ENCODE measurements around the gene RBMS3. TPM values are rescaled to one million over a fixed set of nuclear protein-coding genes. Genes with fewer than 3 reads are reported as not detected.

Gene RBMS3
- total RNA-seq, 2 donors from 2014 or later: 27.3 to 51.4 TPM

DNA sequence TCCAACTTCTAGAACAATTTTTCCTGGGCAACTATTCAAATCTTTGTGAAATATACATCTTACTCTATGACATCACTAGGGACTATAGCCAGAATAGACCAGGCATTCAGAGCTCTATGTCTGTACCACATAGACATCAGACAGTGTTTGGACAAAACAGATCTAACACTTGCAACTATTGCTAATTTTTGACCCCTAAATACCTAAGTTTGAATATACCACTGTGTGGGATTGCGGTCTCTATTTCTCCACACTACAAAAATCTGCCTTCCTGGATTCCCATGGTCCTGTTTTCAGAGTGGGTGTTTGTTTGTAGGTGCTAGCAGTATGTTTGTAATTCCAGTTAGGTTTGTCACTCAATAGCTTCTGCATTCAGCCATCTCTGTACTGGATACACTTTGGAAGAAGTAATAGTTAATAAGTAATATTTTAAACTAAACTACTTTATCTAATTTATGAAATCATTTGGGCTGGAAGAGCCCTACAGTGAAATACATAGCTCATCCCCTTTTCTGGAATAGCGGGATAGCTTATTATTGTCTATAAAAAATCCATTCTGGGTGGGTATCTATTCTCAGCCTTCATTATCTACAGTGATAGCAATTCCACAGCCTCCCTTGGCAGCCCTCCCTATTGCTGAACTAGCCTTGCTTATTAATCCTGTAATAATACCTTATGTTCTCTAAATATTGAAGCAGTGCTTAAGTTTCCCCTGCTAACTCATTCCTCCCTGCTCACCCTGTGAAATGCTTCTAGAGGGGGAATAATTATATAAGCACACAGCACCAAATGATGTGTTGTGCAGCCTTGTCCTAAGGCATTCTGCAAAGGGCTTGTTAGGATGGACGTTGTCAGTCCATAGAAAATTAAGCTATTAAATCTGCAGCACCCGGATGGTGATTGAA lies 49.4 kb downstream of the RBMS3 start:
- H3K4me3 ChIP-seq: no peak overlapping the region
- TF ChIP-seq, protein P1, sequence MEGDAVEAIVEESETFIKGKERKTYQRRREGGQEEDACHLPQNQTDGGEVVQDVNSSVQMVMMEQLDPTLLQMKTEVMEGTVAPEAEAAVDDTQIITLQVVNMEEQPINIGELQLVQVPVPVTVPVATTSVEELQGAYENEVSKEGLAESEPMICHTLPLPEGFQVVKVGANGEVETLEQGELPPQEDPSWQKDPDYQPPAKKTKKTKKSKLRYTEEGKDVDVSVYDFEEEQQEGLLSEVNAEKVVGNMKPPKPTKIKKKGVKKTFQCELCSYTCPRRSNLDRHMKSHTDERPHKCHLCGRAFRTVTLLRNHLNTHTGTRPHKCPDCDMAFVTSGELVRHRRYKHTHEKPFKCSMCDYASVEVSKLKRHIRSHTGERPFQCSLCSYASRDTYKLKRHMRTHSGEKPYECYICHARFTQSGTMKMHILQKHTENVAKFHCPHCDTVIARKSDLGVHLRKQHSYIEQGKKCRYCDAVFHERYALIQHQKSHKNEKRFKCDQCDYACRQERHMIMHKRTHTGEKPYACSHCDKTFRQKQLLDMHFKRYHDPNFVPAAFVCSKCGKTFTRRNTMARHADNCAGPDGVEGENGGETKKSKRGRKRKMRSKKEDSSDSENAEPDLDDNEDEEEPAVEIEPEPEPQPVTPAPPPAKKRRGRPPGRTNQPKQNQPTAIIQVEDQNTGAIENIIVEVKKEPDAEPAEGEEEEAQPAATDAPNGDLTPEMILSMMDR (IDR thresholded peaks at IDR 0.05): no peak
- peak overlapping the region; percentile 23 to 84 for H3K27ac ChIP-seq
- DNase-seq (ENCODE audit: low spot score): no peak
- H3K9me3 ChIP-seq: no peaks in the 10 kb centered on the region
- no peaks in the 10 kb centered on the region for H3K27me3 ChIP-seq
- no peaks in the 10 kb centered on the region for H3K36me3 ChIP-seq
- H3K4me1 ChIP-seq: peaks cover 0 to 51% of the 10 kb centered on the region in 2 donors

DNA sequence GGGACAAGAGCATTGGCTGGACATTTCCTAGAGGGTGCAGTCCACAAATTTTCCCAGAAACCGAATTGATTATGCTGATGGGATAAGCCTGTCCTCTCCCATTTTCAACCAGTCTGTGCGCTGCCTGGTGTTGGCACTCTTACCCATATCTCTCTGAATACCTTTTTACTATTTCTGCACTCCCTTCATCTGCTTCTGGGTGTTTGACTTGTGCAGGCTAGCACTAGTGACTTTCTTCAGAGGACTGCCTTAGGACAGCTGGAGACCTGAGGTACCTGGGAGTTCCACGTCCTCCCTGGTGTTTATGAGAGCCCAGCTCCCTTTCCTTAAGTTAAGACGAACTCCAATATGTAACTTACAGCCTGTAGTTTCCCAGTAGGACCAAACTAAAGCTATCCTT lies 50.2 kb downstream of the RBMS3 start:
- no peaks in the 10 kb centered on the region for H3K9me3 ChIP-seq
- peak overlapping the region; percentile 50 to 84 for H3K27ac ChIP-seq
- TF ChIP-seq, protein P1 (IDR thresholded peaks at IDR 0.05): no peak
- H3K36me3 ChIP-seq: no peaks in the 10 kb centered on the region
- H3K27me3 ChIP-seq: no peaks in the 10 kb centered on the region
- H3K4me1 ChIP-seq: peaks cover 0 to 59% of the 10 kb centered on the region in 2 donors
- DNase-seq (ENCODE audit: low spot score): no peak
- no peak overlapping the region for H3K4me3 ChIP-seq

DNA sequence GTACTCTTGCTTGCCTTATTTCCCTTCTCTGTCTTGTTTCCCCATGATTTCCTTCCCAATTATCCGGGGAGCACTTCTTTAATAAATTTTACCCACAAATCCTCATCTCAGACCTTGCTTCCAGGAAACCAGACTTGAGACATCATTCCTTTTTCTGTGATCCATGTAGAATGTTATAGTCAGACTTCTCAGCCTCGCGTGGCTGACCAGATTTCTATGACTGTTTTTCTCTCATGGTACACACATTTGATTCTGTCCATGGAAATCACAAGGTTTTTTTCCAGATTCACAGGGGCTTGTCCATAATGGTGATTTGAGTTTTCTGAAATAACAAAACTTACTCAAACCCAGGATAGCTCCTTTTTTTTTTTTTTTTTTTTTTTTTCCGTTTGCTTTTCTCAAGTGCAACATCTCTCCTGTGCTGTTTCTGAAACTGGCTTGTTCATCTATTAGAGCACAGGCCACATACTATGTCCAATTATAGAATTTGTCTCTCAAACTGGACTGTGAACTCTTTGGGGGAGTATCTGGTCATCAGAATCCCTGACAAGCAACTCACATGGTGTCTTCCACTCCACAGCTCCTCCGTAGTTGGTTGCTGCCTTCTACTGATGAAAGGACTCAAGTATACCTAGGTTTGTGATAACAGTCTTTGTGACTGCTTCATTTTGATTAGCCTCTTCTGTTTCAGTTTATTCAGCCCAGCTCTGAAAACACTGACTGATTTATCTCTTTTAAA lies 50.8 kb downstream of the RBMS3 start:
- TF ChIP-seq, protein P1 (IDR thresholded peaks at IDR 0.05): no peak
- Histone ChIP-seq H3K4me1 (peaks cover 0 to 65% of the 10 kb centered on the region in 2 donors), H3K36me3 (no peaks in the 10 kb centered on the region), H3K27ac (peak overlapping the region; percentile 50 to 84), H3K9me3 (no peaks in the 10 kb centered on the region), H3K27me3 (no peaks in the 10 kb centered on the region), H3K4me3 (no peak overlapping the region)
- no peak for DNase-seq (ENCODE audit: low spot score)

DNA sequence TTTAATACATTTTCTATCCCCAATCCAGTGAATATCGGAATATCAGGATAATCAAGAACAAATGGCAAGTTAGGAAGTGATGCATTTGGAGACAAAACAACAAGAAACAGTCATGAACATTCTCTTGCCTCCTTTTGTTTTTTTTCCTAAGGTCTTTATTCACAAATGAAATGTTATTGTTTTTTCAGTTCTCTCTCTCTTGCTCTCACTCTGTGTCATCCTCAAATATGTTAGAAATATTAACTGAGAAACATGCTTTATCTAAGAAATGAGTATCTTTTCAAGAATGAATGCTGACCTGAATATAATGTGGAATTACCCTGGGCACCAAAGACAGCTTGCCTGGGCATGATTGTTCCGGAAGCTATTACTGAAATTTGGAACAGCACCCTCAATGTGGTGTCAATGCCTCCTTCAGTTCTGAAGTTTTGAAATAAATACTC lies 51.3 kb downstream of the RBMS3 start:
- no peaks in the 10 kb centered on the region for H3K27me3 ChIP-seq
- no peak for DNase-seq (ENCODE audit: low spot score)
- peak overlapping the region; percentile 50 to 84 for H3K27ac ChIP-seq
- no peak overlapping the region for H3K4me3 ChIP-seq
- peaks cover 0 to 68% of the 10 kb centered on the region in 2 donors for H3K4me1 ChIP-seq
- no peaks in the 10 kb centered on the region for H3K36me3 ChIP-seq
- TF ChIP-seq, protein P1 (IDR thresholded peaks at IDR 0.05): no peak
- no peaks in the 10 kb centered on the region for H3K9me3 ChIP-seq

DNA sequence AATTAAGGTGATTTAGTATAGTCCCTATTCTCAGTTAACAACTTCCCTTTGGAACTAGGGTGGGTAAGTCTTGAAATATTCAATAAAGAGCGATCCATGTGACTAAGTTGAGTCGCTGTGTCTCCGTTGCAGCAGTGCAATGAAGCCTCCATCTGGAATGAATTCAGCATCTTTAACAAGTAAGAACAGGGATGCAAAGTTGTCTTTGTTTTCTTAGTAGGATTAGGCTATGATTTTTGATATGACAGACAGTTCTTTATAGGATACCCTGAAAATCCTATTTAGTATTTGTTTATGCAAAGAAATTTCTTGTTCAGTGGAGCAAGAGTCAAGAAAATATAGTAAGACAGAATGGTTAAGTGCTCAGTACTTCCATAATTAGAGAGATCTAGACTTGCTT lies 52.7 kb downstream of the RBMS3 start:
- no peaks in the 10 kb centered on the region for H3K36me3 ChIP-seq
- H3K4me1 ChIP-seq: peaks cover 0 to 75% of the 10 kb centered on the region in 2 donors
- H3K27me3 ChIP-seq: no peaks in the 10 kb centered on the region
- peak overlapping the region in 1 of 2 donors; percentile 6 for H3K27ac ChIP-seq
- TF ChIP-seq, protein P1 (IDR thresholded peaks at IDR 0.05): no peak
- H3K9me3 ChIP-seq: no peaks in the 10 kb centered on the region
- no peak overlapping the region for H3K4me3 ChIP-seq
- no peak for DNase-seq (ENCODE audit: low spot score)
